GM19193 (cell line): ENCODE results near the gene ARF5.

Experiments
- POLR2A ChIP-seq: IDR thresholded peaks from 4 replicates; pipeline ENCODE4 v1.6.1; 2011; ENCODE audit not compliant: insufficient read depth, insufficient read length; ENCODE audit errors: extremely low read depth

The ARF5 gene

DNA sequence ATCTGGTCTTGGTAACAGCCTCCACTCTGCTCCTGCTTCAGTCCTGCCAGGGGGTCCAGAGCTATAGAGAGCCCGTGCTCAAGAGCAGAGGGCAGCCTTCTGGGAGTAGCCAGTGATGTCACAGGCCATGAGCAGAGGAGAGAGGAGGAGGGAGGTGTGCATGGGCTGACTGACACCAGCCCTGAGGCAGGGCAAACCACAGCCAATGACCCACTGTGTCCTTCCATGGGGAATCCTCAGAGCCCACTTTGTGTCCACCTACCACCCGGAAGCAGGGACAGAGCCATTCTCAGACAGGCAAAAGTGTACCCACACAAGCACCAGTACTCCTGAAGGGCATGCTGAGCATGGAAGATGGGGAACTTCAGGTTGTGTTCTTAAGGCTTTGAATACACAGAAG, 29.8 kb downstream of the ARF5 start, which contains the start of gene PAX4:
TSS of gene PAX4 (minus strand) at position 101 of the 400 bp plus-strand sequence. CDS start 2,214 bp downstream, outside the sequence.
- TF ChIP-seq POLR2A, result no peak

DNA sequence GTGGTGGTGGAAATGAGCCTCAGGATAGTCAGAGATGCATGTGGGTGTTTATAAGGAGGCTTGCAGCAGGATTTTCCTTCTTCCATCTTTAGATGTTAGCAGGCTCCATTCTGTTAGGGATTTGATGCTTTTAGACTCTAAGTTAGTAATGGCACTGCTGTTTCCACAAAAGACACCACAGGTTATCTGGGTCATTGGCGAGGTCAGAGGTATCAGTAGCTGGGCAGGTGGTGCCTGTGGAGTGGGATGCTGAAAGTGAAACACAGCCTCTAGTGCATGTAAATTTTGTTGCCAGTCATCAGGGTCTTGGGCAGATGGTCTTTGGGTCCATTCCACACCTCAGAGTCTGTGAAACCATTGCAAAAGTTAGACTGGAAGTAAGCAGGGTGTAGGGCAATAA, 30.6 kb downstream of the ARF5 start:
- no peak for TF ChIP-seq POLR2A

DNA sequence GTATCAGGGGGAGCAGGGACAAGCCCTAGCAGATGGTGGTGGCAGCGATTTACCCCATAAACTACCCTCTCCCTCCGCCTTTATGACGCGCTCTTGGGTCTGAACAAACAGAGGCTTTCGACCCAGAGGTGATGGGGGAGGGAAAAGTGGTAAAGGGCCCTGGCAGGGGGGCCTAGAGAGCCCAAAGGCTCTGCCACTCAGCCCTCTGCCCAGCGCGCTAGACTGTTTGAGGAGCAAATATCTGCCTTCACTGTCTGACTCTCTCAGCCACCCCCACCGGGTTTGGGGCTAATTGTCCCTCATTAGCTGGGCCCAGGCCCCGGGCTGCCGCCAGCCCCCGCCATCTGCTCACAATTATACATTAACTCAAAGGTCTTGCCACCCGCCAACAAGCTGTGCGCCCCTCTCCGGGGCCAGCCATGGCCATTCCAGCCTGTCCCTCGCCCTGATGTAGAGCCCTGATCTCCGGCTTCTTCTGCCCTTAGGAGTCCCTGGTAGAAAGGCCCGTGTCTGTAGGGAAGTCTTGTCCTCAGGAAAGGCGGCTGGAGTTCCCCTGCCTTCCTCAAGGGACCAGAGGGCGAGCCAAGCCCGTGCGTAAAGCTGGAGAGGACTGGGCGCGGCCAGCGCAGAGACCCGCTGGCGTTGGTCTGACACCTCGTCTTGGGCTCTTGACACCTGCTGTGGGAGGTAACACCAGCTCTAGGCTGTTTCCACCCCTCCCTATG, 31.6 kb downstream of the ARF5 start:
- TF ChIP-seq POLR2A, result no peak

DNA sequence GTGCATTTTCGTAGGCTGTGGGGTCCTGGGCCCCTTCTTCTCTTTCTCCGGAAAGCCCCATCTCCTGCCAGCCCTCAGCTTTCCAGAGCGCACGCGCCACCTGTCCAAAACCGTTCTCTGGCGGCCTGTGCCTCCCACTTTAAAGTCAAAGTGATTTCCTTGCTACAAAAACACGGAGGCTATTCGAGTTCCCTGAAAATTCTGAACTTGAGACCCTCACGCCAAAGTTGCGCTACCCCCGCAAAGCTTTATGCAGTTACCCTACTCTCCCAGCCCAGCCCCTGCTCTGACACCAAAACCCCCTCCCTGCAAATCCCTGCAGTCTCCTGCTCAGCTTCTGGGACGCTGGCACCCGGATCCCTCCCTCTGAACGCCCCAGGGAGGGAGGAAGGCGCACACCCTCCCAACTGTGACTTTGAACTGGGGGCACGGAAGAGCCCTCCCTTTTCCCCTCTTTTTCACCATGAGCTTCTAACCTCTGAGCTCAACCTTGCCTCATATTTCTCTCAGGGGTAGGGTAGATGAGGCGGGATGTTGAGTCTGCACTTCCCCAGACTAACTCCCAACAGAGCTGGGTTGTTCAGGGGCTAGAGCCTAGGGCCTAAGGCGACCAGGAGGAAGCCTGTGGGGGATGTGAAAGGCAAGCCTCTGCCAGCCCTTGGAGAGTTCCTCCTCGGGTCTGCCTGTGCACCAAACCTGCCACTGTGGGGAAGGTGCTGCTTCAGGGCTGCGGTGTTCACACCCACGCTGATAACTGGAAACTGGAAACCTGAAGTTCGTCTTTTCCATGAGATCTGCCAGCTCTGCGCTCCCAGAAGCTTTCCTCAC, 32.4 kb downstream of the ARF5 start:
- no peak for TF ChIP-seq POLR2A

DNA sequence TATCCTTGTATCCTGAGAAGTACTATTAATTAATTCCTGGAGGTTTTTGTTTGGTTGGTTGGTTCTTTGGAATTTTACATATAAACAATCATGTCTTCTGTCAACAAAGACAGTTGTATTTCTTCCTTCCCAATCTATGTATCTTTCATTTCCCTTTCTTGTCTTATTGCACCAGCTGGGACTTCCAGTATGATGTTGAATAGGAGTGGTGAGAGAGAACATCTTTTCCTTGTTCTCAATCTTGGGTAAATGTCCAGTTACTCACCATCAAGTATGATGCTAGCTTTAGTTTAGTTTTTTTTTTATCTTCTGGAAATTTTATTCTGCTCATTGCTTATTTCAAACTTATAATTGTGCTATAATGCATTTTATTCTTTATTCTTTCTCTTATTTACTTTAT, 37.1 kb downstream of the ARF5 start:
- no peak for TF ChIP-seq POLR2A

DNA sequence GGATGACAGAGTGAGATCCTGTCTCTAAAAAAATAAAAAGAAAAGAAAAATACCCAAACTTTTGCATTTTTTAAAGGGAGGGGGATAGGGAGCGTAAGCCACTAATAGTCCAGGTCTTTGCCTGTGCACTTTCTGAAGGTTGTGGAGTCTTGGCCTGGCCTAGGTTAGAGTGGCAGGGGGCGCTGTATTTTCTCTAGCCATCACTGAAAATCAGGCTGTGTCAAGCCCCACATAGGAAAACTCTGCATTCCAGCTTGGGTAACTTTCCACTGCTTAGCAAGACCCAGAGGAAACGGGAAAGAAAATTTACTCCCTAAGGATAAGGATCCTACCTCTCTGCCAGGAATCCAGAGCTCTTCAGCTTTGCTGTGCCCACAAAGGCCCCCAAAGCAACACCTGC, 40.2 kb downstream of the ARF5 start:
- TF ChIP-seq POLR2A, result no peak

DNA sequence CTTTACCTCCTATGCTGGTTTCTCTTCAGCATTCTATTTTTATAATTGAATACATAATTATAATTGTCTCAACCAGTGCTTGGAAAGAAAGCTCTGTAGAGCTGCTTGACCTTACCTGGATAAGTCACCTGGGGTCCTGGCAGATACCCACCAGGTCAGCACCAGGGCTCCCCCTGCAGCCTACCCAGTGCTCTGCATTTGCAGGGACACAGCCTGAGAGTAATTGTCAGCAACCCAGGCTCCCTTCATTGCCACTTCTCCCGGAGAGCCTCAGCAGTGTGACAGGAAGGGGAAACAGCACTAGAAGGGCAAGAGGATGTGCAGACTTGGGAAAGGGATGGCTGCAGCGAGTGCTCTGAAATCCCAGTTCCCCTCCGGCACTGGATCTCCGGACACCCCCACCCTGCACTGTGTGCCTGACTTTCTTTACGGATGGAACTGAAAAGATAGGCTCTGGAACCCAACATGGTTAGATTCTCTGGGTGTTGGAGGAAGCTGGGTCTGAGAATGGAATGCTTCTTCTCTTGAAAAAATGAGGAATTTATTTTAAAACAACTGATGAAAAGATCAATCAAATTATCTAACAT, 41.1 kb downstream of the ARF5 start:
- no peak for TF ChIP-seq POLR2A

DNA sequence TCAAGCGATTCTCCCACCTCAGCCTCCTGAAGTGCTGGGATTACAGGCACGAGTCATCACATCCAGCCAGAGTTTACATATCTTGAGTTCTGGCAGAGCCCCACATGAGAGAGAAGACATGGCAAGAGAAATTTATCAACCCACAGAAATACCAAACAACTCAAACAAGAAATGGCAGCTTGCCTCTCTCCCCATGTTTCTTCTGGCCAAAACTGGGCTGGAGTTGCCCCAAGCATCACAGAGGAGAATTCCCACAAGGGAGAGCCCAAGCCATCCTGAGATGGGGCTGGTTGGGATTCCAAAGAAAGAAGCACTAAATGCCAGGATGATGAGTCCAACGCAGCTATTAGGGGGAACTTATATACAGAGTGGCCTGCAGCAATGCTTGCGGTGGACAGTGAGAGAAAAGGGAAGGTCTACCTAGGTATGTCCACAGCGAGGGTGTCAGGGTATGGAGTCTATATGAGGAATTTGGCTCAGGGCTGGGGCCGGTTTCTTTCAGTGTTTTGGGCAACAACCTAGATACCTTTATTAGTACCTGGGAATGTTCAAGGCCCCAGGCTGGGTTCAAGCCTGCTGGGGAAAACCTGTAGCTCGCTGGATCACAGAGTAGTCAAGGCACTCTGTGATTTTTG, 44.2 kb downstream of the ARF5 start:
- no peak for TF ChIP-seq POLR2A

DNA sequence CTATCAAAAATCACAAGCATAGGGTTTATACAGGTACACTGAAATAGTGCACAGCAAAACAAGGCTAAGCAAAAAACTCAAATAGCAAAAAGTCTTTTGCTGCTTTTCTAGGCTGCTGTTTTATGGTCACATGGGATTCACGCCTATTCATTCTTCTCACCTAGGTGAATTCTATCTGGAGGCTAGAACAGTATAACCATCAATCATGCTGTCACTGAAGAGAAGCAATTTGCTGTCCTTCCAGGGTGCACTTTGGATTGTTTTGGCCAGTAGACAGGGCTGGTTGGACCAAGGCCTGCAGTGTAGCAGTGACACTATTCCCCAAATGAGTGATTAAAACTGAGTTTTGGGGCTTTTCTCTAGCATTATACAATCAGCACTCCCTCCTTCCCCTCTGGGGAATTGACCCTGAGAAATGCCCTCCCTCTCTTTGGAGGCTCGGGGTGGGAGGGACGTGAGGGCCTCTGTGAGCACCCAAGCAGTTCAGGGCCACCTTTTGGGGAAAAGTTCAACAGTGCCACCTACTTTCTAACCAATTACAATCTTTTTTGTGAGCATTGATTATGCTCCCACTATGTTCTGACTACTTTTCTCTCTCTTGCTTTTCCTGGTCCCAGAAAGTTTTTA, 47.6 kb downstream of the ARF5 start:
- TF ChIP-seq POLR2A, result no peak

DNA sequence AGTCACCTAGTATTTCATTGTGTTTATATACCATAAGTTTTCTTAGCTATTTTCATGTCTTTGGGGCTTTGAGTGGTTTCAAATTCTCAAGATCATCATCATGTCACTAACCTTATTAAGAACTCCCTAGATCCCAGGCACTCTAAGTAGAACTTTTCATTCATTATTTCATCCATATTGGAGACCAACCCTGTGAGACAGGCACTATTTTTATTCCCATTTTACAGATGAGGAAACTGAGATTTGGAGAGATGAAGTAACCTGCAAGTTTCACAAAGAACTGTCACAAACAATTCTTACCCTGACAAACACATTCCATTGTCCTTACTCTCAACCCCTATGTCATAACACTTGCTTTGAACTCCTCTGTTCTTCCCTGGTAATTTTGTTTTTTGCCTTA, 50.0 kb downstream of the ARF5 start:
- TF ChIP-seq POLR2A, result no peak
